HEK293T (cell line): ENCODE data around the gene FAF2.

ENCODE experiments used
- ARNT ChIP-seq: fragments of 450-650 bp; IDR thresholded peaks from 2 replicates; pipeline ENCODE4 v1.6.1; 2017; ENCODE audit warnings: mild to moderate bottlenecking
- ELF4 ChIP-seq: fragments of 450-650 bp; IDR thresholded peaks from 2 replicates; pipeline ENCODE4 v1.6.1; 2017; ENCODE audit warnings: antibody characterized with exemption
- FOXK2 ChIP-seq: fragments of 450-650 bp; IDR thresholded peaks from 2 replicates; pipeline ENCODE4 v1.6.1; 2016; ENCODE audit warnings: mild to moderate bottlenecking
- FOXM1 ChIP-seq: fragments of 450-650 bp; IDR thresholded peaks from 2 replicates; pipeline ENCODE4 v1.6.1; 2017; ENCODE audit warnings: mild to moderate bottlenecking, borderline replicate concordance
- HDGF ChIP-seq: fragments of 450-650 bp; IDR thresholded peaks from 2 replicates; pipeline ENCODE4 v1.6.1; 2017; ENCODE audit warnings: antibody characterized with exemption, borderline replicate concordance
- SP1 ChIP-seq: fragments of 450-650 bp; IDR thresholded peaks from 2 replicates; pipeline ENCODE4 v1.6.1; 2017

DNA sequence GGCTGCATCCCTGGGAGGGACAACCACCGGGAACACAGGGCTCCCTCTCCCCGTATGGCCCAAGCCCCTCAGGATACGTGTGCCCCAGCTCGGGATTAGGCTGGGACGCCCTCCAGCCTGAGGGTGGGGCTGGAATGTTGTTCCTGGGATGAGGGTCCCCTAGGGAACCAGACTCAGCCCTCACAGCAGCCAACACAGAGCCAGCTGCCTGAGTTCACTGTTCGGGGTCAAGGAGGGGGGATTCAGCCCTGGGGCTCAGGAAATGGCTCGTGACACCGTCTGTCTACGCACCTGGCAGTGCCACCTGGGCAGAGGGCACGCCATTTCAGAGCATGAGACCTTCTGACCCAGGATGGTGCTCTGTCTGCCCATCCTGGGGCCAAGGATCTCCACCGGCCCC is 80.1 kb downstream of the FAF2 start:
- TF ChIP-seq FOXK2 (no peak), ARNT (no peak), SP1 (no peak), ELF4 (no peak), HDGF (no peak), FOXM1 (no peak)
